AG10803 (cell line): ENCODE measurements around the gene MZT1.
A peak's percentile ranks its signal among the peaks of the same experiment; 100 is the strongest.

Source experiments
- DNase-seq: peaks from one replicate; pipeline ENCODE4 v3.0.0; 2010; ENCODE audit warnings: low read depth
- H3K4me3 ChIP-seq: 2 replicates; pipeline ENCODE4 v1.5.1; 2011; ENCODE audit warnings: mild to moderate bottlenecking, low read length, control low read depth
- CTCF ChIP-seq: conservative IDR thresholded peaks from 2 replicates; pipeline ENCODE4 v1.5.1; 2011; ENCODE audit warnings: mild to moderate bottlenecking, low read length, control low read depth, inconsistent platforms

Gene MZT1

GRCh38 chr13:72700509-72700908 is 26.9 kb downstream of the MZT1 start:
- TF ChIP-seq CTCF, result no peak
- no peak overlapping the region for H3K4me3 ChIP-seq
- DNase-seq, result no peak

GRCh38 chr13:72698164-72698563 is 29.3 kb downstream of the MZT1 start:
- TF ChIP-seq CTCF, result no peak
- peak; percentile 15 for DNase-seq
- no peak overlapping the region for H3K4me3 ChIP-seq

- TF ChIP-seq CTCF, result peak; percentile 40
- peak; percentile 6 for DNase-seq
- H3K4me3 ChIP-seq, result no peak overlapping the region
These were observed 30.9 kb downstream of the MZT1 start for GRCh38 chr13:72696579-72696978.

- no peak overlapping the region for H3K4me3 ChIP-seq
- DNase-seq, result no peak
- no peak for TF ChIP-seq CTCF
These were observed 33.1 kb downstream of the MZT1 start for GRCh38 chr13:72694314-72694713.

GRCh38 chr13:72693832-72694231 is 33.6 kb downstream of the MZT1 start:
- no peak for DNase-seq
- no peak for TF ChIP-seq CTCF
- H3K4me3 ChIP-seq, result no peak overlapping the region

GRCh38 chr13:72692884-72693514 is 34.4 kb downstream of the MZT1 start:
- no peak overlapping the region for H3K4me3 ChIP-seq
- DNase-seq, result no peak
- TF ChIP-seq CTCF, result no peak

- no peak for TF ChIP-seq CTCF
- no peak overlapping the region for H3K4me3 ChIP-seq
- DNase-seq, result no peak
These were observed 38.2 kb downstream of the MZT1 start for GRCh38 chr13:72689181-72689696.
